Natural killer cell (primary cell): Measurements from ENCODE around the gene SCAPER. TPM values are rescaled to one million over a fixed set of nuclear protein-coding genes. Genes with fewer than 3 reads are reported as not detected.

Experiments
- ATAC-seq, 3 donors: fragments of 150-1000 bp in 2 of 3; fragments of 200-7000 bp in 1 of 3; cut with Tn5 transposase; 1 replicate in 1 of 3; 2 replicates in 2 of 3; pipeline ENCODE4 v1.10.0; 2021; ENCODE audit warnings: mild to moderate bottlenecking in 2 of 3, moderate library complexity in 2 of 3
- DNase-seq, 2 donors: peaks; one replicate each; pipeline versions ENCODE4 v3.0.0 to v3.0.0-alpha.2; 2013 to 2021; ENCODE audit warnings: mixed read lengths in 1 of 2
- H3K27ac ChIP-seq: one replicate; pipeline ENCODE4 v1.5.1; 2013; ENCODE audit warnings: mild to moderate bottlenecking, low read length
- H3K27me3 ChIP-seq: one replicate; pipeline ENCODE4 v1.6.1; 2013; ENCODE audit warnings: low read length; ENCODE audit not compliant: control insufficient read depth, insufficient read depth
- H3K36me3 ChIP-seq: one replicate; pipeline ENCODE4 v1.6.1; 2013; ENCODE audit warnings: low read length; ENCODE audit not compliant: control insufficient read depth, insufficient read depth
- H3K4me1 ChIP-seq: one replicate; pipeline ENCODE4 v1.6.1; 2013; ENCODE audit warnings: low read length; ENCODE audit not compliant: control insufficient read depth, insufficient read depth
- H3K4me3 ChIP-seq: one replicate; pipeline ENCODE4 v1.5.1; 2013; ENCODE audit warnings: low read length
- H3K9me3 ChIP-seq: one replicate; pipeline ENCODE4 v1.6.1; 2013; ENCODE audit warnings: low read length; ENCODE audit not compliant: control insufficient read depth, insufficient read depth
- H3K27ac Mint-ChIP-seq, 2 donors: one replicate each; pipeline ENCODE4 v1.8.0; 2022; ENCODE audit warnings: mild to moderate bottlenecking in 2 of 2, mixed read lengths in 2 of 2, moderate library complexity in 1 of 2
- H3K27me3 Mint-ChIP-seq, 2 donors: one replicate each; pipeline ENCODE4 v1.8.0; 2022; ENCODE audit warnings: low read depth in 2 of 2, mixed read lengths in 2 of 2
- H3K36me3 Mint-ChIP-seq: one replicate; pipeline ENCODE4 v1.8.0; 2022; ENCODE audit warnings: mixed read lengths
- H3K4me1 Mint-ChIP-seq, 2 donors: one replicate each; pipeline ENCODE4 v1.8.0; 2022; ENCODE audit warnings: mixed read lengths in 2 of 2
- H3K4me3 Mint-ChIP-seq: one replicate; pipeline ENCODE4 v1.8.0; 2022; ENCODE audit warnings: mild to moderate bottlenecking, moderate library complexity, mixed read lengths
- H3K9me3 Mint-ChIP-seq, 2 donors: one replicate each; pipeline ENCODE4 v1.8.0; 2022; ENCODE audit warnings: mixed read lengths in 2 of 2
- CTCF ChIP-seq: fragments of 200-600 bp; IDR thresholded peaks from one replicate; pipeline ENCODE4 v1.8.0; 2022; ENCODE audit warnings: antibody characterized with exemption
- WGBS: methylation state at CpG from one replicate; pipeline ENCODE4 v1.1.7; 2013; ENCODE audit warnings: missing lambda C conversion rate; ENCODE audit not compliant: insufficient coverage; 5-methylcytosine and 5-hydroxymethylcytosine counted together
- intact Hi-C: fragments of 100-400 bp; cut with micrococcal nuclease; formaldehyde crosslinking; loops from one replicate; pipeline ENCODE4 v1.14.2; 2022
- total RNA-seq, 4 donors: library from RNA; stranded (reverse); fragments of 120-200 nt in 1 of 4; gene quantifications; one replicate each; pipeline versions ENCODE4 v1.2.3 to v1.2.4, GENCODE V29; 2013 to 2022

SCAPER gene
- total RNA-seq, 3 donors from 2014 or later (not counting 1 experiment from before 2014, with no cell fraction given) = 48.1 to 53.6 (median 51.8) TPM

- H3K4me1 ChIP-seq = no peaks in the 10 kb centered on the region
- peaks cover 13% of the 10 kb centered on the region for H3K36me3 Mint-ChIP-seq
- no peaks in the 10 kb centered on the region for H3K9me3 Mint-ChIP-seq
- no peaks in the 10 kb centered on the region for H3K4me1 Mint-ChIP-seq
- H3K27me3 Mint-ChIP-seq = no peaks in the 10 kb centered on the region
- no peak overlapping the region for H3K27ac Mint-ChIP-seq
- ATAC-seq (no peak), DNase-seq (no peak)
- H3K4me3 Mint-ChIP-seq = no peak overlapping the region
- H3K27me3 ChIP-seq = no peaks in the 10 kb centered on the region
- H3K9me3 ChIP-seq = no peaks in the 10 kb centered on the region
- H3K4me3 ChIP-seq = no peak overlapping the region
- intact Hi-C loops = no loop called here
- H3K27ac ChIP-seq = no peak overlapping the region
- TF ChIP-seq CTCF = no peak
- peaks cover 3% of the 10 kb centered on the region for H3K36me3 ChIP-seq
- WGBS = 88% methylated on average over 1 of the region's 2 CpGs
These were observed 241.6 kb downstream of the SCAPER start for GRCh38 chr15:76663529-76663928.

- 93% methylated on average over 8 of the region's 8 CpGs for WGBS
- DNase-seq (no peak), ATAC-seq (no peak)
- Histone ChIP-seq H3K27me3 (no peaks in the 10 kb centered on the region), H3K9me3 (peaks cover under 1% of the 10 kb centered on the region), H3K4me3 (no peak overlapping the region), H3K4me1 (no peaks in the 10 kb centered on the region), H3K27ac (no peak overlapping the region), H3K36me3 (peaks cover 2% of the 10 kb centered on the region)
- Mint-ChIP-seq H3K4me1 (peaks cover 6 to 10% of the 10 kb centered on the region in 2 donors), H3K27me3 (no peaks in the 10 kb centered on the region), H3K9me3 (peaks cover 8 to 9% of the 10 kb centered on the region in 2 donors), H3K36me3 (peaks cover 19% of the 10 kb centered on the region), H3K4me3 (no peak overlapping the region), H3K27ac (no peak overlapping the region)
- no peak for TF ChIP-seq CTCF
- intact Hi-C loops = no loop called here
These were observed 256.3 kb downstream of the SCAPER start for GRCh38 chr15:76648732-76649444.

GRCh38 chr15:76647612-76648011, 257.5 kb downstream of the SCAPER start:
- Mint-ChIP-seq H3K27ac (no peak overlapping the region), H3K27me3 (no peaks in the 10 kb centered on the region), H3K4me3 (no peak overlapping the region)

More at GRCh38 chr15:76647612-76648011, 257.5 kb downstream of the SCAPER start:
- Mint-ChIP-seq H3K4me1 (peaks cover 0 to 4% of the 10 kb centered on the region in 2 donors), H3K36me3 (peaks cover 6% of the 10 kb centered on the region), H3K9me3 (peaks cover 4 to 5% of the 10 kb centered on the region in 2 donors)
- intact Hi-C loops = no loop called here
- H3K36me3 ChIP-seq = peaks cover 2% of the 10 kb centered on the region
- no peak overlapping the region for H3K27ac ChIP-seq
- ATAC-seq (no peak), DNase-seq (no peak)
- WGBS = no CpG with 5 or more reads among the region's 2 CpGs
- no peak for TF ChIP-seq CTCF
- no peaks in the 10 kb centered on the region for H3K27me3 ChIP-seq
- H3K4me3 ChIP-seq = no peak overlapping the region
- H3K9me3 ChIP-seq = no peaks in the 10 kb centered on the region
- no peaks in the 10 kb centered on the region for H3K4me1 ChIP-seq
